WTC11 (cell line): ENCODE results near the gene KBTBD7. TPM values are rescaled to one million over a fixed set of nuclear protein-coding genes. Genes with fewer than 3 reads are reported as not detected.
"Not testable (repeated sequence)": the region's sequence is repeated elsewhere in the genome, so short reads cannot be mapped to it uniquely, and the experiment has no call there.

Experiments used
- ATAC-seq: fragments of 200-7000 bp; cut with Tn5 transposase; 2 replicates; pipeline ENCODE4 v1.10.0; 2021; ENCODE audit warnings: mild to moderate bottlenecking, moderate library complexity
- CTCF ChIA-PET: fragments of 300-600 bp; sonication (Branson Sonifier 250); formaldehyde crosslinking; loops from one replicate; lab custom pipeline; 2021; ENCODE audit warnings: antibody characterized with exemption; lab: Charles Lee
- POLR2A ChIA-PET: fragments of 350-600 bp; sonication (Branson Sonifier 250); formaldehyde crosslinking; loops from one replicate; lab custom pipeline; 2021; ENCODE audit warnings: antibody characterized with exemption; lab: Charles Lee
- DNase-seq: peaks from one replicate; pipeline ENCODE4 v3.0.0; 2021; ENCODE audit warnings: low spot score
- H3K27ac Mint-ChIP-seq: 2 replicates; pipeline ENCODE4 v1.8.0; 2021; ENCODE audit warnings: mixed read lengths
- H3K27me3 Mint-ChIP-seq: 2 replicates; pipeline ENCODE4 v1.8.0; 2021; ENCODE audit warnings: low read depth, mild to moderate bottlenecking, moderate library complexity, mixed read lengths
- H3K36me3 Mint-ChIP-seq: 2 replicates; pipeline ENCODE4 v1.8.0; 2021; ENCODE audit warnings: mixed read lengths
- H3K4me1 Mint-ChIP-seq: 2 replicates; pipeline ENCODE4 v1.8.0; 2022; ENCODE audit warnings: mixed read lengths
- H3K4me3 Mint-ChIP-seq: 2 replicates; pipeline ENCODE4 v1.8.0; 2021; ENCODE audit warnings: mild to moderate bottlenecking, moderate library complexity, mixed read lengths
- H3K9me3 Mint-ChIP-seq: 2 replicates; pipeline ENCODE4 v1.8.0; 2021; ENCODE audit warnings: mixed read lengths
- EMX1 ChIP-seq: fragments of 250-450 bp; sonication (Bioruptor Pico); IDR thresholded peaks from 2 replicates; pipeline ENCODE4 v1.8.0; 2021; ENCODE audit warnings: mild to moderate bottlenecking
- MYBL2 ChIP-seq: sonication (generic); formaldehyde crosslinking; IDR thresholded peaks from 2 replicates; pipeline ENCODE4 v1.8.1; 2023; ENCODE audit warnings: mild to moderate bottlenecking, moderate library complexity, missing genetic modification reagents
- NFATC4 ChIP-seq: fragments of 250-450 bp; sonication (Bioruptor Pico); IDR thresholded peaks from 2 replicates; pipeline ENCODE4 v1.9.0; 2021; ENCODE audit warnings: mild to moderate bottlenecking
- NR2C2 ChIP-seq: sonication (generic); formaldehyde crosslinking; IDR thresholded peaks from 2 replicates; pipeline ENCODE4 v1.8.0; 2022; ENCODE audit warnings: mild to moderate bottlenecking, missing genetic modification reagents
- NR3C1 ChIP-seq: sonication (generic); formaldehyde crosslinking; conservative IDR thresholded peaks from 2 replicates; pipeline ENCODE4 v1.8.1; 2023; ENCODE audit warnings: low read depth, mild to moderate bottlenecking, missing genetic modification reagents
- RORB ChIP-seq: fragments of 250-450 bp; sonication (Bioruptor Pico); IDR thresholded peaks from 2 replicates; pipeline ENCODE4 v1.9.0; 2021; ENCODE audit warnings: mild to moderate bottlenecking
- SMAD3 ChIP-seq: sonication (generic); formaldehyde crosslinking; IDR thresholded peaks from 2 replicates; pipeline ENCODE4 v1.8.0; 2022; ENCODE audit warnings: missing genetic modification reagents, mild to moderate bottlenecking, borderline replicate concordance
- ZNF416 ChIP-seq: fragments of 250-450 bp; sonication (Bioruptor Pico); IDR thresholded peaks from 2 replicates; pipeline ENCODE4 v1.9.0; 2021; ENCODE audit warnings: mild to moderate bottlenecking, inconsistent platforms
- total RNA-seq: library from RNA; stranded (reverse); gene quantifications from 3 replicates; pipeline ENCODE4 v1.2.3, GENCODE V29; 2021
- TF ChIP-seq, protein P1 (sequence below): sonication (generic); formaldehyde crosslinking; IDR thresholded peaks from 2 replicates; pipeline ENCODE4 v1.8.1; 2023; ENCODE audit warnings: mild to moderate bottlenecking, missing genetic modification reagents
- TF ChIP-seq, protein P2 (sequence below): sonication (generic); formaldehyde crosslinking; IDR thresholded peaks from 2 replicates; pipeline ENCODE4 v1.8.1; 2022; ENCODE audit warnings: missing genetic modification reagents, borderline replicate concordance
- TF ChIP-seq, protein P3 (sequence below): sonication (generic); formaldehyde crosslinking; conservative IDR thresholded peaks from 2 replicates; pipeline ENCODE4 v1.8.1; 2022; ENCODE audit warnings: mild to moderate bottlenecking, missing genetic modification reagents
- TF ChIP-seq, protein P4 (sequence below): fragments of 250-450 bp; sonication (Bioruptor Pico); conservative IDR thresholded peaks from 2 replicates; pipeline ENCODE4 v1.9.0; 2021; ENCODE audit warnings: mild to moderate bottlenecking
- TF ChIP-seq, protein P5 (sequence below): sonication (generic); formaldehyde crosslinking; IDR thresholded peaks from 2 replicates; pipeline ENCODE4 v1.8.0; 2022; ENCODE audit warnings: mild to moderate bottlenecking, missing genetic modification reagents
- TF ChIP-seq, protein P6 (sequence below): fragments of 250-450 bp; sonication (Bioruptor Pico); IDR thresholded peaks from 2 replicates; pipeline ENCODE4 v1.8.0; 2021; ENCODE audit warnings: mild to moderate bottlenecking
- TF ChIP-seq, protein P7 (sequence below): sonication (generic); formaldehyde crosslinking; IDR thresholded peaks from 2 replicates; pipeline ENCODE4 v1.8.0; 2023; ENCODE audit warnings: missing genetic modification reagents, mild to moderate bottlenecking, borderline replicate concordance
- TF ChIP-seq, protein P8 (sequence below): sonication (generic); formaldehyde crosslinking; IDR thresholded peaks from 2 replicates; pipeline ENCODE4 v1.8.1; 2022; ENCODE audit warnings: low read depth, mild to moderate bottlenecking, moderate library complexity, missing genetic modification reagents, borderline replicate concordance

Gene KBTBD7
- total RNA-seq, 1 experiment from 2014 or later, result 15.7 TPM

DNA sequence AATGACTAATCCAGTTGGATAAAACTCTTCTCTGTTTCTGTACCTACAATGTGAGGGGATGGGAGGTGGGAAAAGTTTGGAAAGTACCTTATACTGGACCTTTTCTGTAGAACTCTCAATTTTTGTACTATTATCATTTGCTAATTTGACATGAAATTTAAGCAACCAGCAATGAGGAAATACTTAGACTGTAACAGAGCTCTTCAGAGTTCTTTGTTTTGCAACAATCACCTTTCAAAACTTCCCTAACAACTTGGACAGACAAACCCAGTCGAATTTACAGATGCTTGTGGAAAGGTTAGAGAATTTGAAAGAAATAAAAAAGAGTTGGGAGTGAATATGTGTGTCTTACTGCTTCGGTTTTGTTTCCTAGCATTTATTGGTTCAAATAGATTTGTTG lies 16.8 kb downstream of the KBTBD7 start (continued):
- TF ChIP-seq NR3C1 (CRISPR knock-in tag) (no peak), NR2C2 (CRISPR knock-in tag) (no peak)
- TF ChIP-seq, protein P1, sequence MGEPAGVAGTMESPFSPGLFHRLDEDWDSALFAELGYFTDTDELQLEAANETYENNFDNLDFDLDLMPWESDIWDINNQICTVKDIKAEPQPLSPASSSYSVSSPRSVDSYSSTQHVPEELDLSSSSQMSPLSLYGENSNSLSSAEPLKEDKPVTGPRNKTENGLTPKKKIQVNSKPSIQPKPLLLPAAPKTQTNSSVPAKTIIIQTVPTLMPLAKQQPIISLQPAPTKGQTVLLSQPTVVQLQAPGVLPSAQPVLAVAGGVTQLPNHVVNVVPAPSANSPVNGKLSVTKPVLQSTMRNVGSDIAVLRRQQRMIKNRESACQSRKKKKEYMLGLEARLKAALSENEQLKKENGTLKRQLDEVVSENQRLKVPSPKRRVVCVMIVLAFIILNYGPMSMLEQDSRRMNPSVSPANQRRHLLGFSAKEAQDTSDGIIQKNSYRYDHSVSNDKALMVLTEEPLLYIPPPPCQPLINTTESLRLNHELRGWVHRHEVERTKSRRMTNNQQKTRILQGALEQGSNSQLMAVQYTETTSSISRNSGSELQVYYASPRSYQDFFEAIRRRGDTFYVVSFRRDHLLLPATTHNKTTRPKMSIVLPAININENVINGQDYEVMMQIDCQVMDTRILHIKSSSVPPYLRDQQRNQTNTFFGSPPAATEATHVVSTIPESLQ (CRISPR knock-in tag), result no peak
- TF ChIP-seq, protein P2, sequence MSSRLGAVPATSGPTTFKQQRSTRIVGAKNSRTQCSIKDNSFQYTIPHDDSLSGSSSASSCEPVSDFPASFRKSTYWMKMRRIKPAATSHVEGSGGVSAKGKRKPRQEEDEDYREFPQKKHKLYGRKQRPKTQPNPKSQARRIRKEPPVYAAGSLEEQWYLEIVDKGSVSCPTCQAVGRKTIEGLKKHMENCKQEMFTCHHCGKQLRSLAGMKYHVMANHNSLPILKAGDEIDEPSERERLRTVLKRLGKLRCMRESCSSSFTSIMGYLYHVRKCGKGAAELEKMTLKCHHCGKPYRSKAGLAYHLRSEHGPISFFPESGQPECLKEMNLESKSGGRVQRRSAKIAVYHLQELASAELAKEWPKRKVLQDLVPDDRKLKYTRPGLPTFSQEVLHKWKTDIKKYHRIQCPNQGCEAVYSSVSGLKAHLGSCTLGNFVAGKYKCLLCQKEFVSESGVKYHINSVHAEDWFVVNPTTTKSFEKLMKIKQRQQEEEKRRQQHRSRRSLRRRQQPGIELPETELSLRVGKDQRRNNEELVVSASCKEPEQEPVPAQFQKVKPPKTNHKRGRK (CRISPR knock-in tag), result no peak
- TF ChIP-seq, protein P3, sequence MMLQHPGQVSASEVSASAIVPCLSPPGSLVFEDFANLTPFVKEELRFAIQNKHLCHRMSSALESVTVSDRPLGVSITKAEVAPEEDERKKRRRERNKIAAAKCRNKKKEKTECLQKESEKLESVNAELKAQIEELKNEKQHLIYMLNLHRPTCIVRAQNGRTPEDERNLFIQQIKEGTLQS, result no peak

DNA sequence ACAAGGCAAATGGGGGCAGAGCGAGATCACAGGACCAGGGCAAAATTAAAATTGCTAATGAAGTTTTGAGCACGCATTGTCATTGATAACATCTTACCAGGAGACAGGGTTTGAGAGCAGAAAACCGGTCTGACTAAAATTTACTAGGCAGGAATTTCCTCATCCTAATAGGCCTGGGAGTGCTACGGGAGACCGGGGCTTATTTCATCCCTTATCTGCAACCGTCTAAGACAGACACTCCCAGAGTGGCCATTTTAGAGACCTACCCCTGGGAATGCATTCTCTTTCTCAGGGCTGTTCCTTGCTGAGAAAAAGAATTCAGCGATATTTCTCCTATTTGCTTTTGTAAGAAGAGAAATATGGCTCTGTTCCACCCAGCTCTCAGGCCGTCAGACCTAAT lies 18.8 kb downstream of the KBTBD7 start:
- peak; percentile 15 for DNase-seq
- POLR2A ChIA-PET, H3K27ac Mint-ChIP-seq, H3K4me1 Mint-ChIP-seq, CTCF ChIA-PET, H3K4me3 Mint-ChIP-seq, ATAC-seq, H3K27me3 Mint-ChIP-seq: not testable (repeated sequence)
- peaks cover 52% of the 10 kb centered on the region for H3K36me3 Mint-ChIP-seq
- peaks cover 67% of the 10 kb centered on the region for H3K9me3 Mint-ChIP-seq

DNA sequence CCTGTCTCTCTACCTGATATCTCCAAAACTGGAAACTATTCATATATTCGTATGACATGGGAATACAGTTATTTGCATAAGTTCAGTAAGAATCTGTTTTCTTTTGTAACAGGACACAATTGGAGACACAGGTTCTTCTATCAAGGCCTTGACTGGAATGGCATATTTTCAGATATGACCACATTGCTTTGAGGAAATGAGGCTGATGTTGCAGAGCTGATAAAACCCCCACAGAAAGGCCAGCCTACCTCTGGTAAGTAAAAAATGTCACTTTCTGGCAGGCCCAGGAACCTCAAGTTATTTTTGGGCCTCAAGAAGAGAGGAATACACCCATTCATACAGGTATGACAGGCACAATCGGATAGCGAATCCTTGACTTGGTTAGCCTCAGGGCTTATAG lies 32.2 kb downstream of the KBTBD7 start:
- Mint-ChIP-seq H3K4me1 (peaks cover 52% of the 10 kb centered on the region), H3K27me3 (no peaks in the 10 kb centered on the region), H3K4me3 (no peak overlapping the region), H3K36me3 (no peaks in the 10 kb centered on the region), H3K9me3 (peaks cover 8% of the 10 kb centered on the region), H3K27ac (no peak overlapping the region)
- DNase-seq (no peak), ATAC-seq (no peak)
- ChIA-PET POLR2A (no interaction called here), CTCF (no interaction called here)
- TF ChIP-seq, protein P4, sequence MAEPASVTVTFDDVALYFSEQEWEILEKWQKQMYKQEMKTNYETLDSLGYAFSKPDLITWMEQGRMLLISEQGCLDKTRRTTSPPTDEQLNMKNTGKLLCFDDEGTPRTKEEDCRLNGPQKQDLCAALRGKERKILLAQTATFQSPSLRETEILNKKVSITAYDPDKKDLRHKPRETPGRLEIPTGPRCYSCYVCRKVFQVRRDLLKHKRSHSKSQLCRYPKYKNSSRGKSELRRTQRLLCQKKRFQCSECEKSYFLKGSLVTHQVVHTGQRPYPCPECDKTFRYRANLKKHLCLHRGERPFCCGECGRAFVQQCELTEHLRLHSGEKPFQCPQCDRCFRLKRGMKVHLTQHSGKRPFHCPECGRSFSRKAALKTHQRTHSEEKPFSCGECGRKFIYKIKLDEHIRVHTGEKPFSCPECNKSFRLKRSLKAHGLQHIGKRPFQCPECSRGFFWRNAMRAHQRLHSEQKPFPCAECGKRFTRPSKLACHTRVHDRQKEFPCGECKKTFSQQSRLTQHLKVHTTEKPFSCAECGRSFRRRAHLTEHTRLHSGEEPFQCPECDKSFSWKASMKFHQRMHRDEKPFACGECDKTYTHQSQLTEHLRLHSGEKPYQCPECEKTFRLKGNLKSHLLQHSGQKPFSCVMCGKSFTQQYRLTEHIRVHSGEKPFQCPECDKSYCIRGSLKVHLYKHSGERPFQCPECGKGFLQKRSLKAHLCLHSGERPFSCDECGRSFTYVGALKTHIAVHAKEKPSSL (CRISPR knock-in tag), result no peak
- TF ChIP-seq EMX1 (CRISPR knock-in tag) (no peak), SMAD3 (CRISPR knock-in tag) (no peak), ZNF416 (no peak), MYBL2 (CRISPR knock-in tag) (no peak), NFATC4 (CRISPR knock-in tag) (no peak), RORB (CRISPR knock-in tag) (no peak)
- TF ChIP-seq, protein P5, sequence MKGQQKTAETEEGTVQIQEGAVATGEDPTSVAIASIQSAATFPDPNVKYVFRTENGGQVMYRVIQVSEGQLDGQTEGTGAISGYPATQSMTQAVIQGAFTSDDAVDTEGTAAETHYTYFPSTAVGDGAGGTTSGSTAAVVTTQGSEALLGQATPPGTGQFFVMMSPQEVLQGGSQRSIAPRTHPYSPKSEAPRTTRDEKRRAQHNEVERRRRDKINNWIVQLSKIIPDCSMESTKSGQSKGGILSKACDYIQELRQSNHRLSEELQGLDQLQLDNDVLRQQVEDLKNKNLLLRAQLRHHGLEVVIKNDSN (CRISPR knock-in tag), result no peak
- TF ChIP-seq, protein P6, sequence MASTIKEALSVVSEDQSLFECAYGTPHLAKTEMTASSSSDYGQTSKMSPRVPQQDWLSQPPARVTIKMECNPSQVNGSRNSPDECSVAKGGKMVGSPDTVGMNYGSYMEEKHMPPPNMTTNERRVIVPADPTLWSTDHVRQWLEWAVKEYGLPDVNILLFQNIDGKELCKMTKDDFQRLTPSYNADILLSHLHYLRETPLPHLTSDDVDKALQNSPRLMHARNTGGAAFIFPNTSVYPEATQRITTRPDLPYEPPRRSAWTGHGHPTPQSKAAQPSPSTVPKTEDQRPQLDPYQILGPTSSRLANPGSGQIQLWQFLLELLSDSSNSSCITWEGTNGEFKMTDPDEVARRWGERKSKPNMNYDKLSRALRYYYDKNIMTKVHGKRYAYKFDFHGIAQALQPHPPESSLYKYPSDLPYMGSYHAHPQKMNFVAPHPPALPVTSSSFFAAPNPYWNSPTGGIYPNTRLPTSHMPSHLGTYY (CRISPR knock-in tag), result no peak
- TF ChIP-seq, protein P1 (CRISPR knock-in tag), result no peak
- TF ChIP-seq, protein P7, sequence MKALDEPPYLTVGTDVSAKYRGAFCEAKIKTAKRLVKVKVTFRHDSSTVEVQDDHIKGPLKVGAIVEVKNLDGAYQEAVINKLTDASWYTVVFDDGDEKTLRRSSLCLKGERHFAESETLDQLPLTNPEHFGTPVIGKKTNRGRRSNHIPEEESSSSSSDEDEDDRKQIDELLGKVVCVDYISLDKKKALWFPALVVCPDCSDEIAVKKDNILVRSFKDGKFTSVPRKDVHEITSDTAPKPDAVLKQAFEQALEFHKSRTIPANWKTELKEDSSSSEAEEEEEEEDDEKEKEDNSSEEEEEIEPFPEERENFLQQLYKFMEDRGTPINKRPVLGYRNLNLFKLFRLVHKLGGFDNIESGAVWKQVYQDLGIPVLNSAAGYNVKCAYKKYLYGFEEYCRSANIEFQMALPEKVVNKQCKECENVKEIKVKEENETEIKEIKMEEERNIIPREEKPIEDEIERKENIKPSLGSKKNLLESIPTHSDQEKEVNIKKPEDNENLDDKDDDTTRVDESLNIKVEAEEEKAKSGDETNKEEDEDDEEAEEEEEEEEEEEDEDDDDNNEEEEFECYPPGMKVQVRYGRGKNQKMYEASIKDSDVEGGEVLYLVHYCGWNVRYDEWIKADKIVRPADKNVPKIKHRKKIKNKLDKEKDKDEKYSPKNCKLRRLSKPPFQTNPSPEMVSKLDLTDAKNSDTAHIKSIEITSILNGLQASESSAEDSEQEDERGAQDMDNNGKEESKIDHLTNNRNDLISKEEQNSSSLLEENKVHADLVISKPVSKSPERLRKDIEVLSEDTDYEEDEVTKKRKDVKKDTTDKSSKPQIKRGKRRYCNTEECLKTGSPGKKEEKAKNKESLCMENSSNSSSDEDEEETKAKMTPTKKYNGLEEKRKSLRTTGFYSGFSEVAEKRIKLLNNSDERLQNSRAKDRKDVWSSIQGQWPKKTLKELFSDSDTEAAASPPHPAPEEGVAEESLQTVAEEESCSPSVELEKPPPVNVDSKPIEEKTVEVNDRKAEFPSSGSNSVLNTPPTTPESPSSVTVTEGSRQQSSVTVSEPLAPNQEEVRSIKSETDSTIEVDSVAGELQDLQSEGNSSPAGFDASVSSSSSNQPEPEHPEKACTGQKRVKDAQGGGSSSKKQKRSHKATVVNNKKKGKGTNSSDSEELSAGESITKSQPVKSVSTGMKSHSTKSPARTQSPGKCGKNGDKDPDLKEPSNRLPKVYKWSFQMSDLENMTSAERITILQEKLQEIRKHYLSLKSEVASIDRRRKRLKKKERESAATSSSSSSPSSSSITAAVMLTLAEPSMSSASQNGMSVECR (CRISPR knock-in tag), result no peak
- TF ChIP-seq, protein P8, sequence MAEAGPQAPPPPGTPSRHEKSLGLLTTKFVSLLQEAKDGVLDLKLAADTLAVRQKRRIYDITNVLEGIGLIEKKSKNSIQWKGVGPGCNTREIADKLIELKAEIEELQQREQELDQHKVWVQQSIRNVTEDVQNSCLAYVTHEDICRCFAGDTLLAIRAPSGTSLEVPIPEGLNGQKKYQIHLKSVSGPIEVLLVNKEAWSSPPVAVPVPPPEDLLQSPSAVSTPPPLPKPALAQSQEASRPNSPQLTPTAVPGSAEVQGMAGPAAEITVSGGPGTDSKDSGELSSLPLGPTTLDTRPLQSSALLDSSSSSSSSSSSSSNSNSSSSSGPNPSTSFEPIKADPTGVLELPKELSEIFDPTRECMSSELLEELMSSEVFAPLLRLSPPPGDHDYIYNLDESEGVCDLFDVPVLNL (CRISPR knock-in tag), result no peak
